HEK293 (cell line): Measurements from ENCODE around the gene CACNB4.

ENCODE experiments used
- CTCF ChIA-PET: fragments of 350-600 bp; formaldehyde crosslinking; extraction: SDS; loops from one replicate; lab custom pipeline; 2021; ENCODE audit warnings: antibody characterized with exemption; lab: Yijun Ruan, JAX
- POLR2A ChIA-PET: fragments of 300-600 bp; formaldehyde crosslinking; extraction: SDS; loops from one replicate; lab custom pipeline; 2020; ENCODE audit warnings: antibody characterized with exemption, inconsistent platforms; lab: Yijun Ruan, JAX
- H3K27ac ChIP-seq: fragments of 200-500 bp; sonication (Bioruptor generic); 2 replicates; pipeline ENCODE4 v1.5.1; 2014; ENCODE audit warnings: low read depth, low read length, control low read depth, inconsistent platforms; ENCODE audit errors: extremely low read depth
- H3K36me3 ChIP-seq, 2 experiments: fragments of 200-500 bp in 1 of 2; sonication (Bioruptor generic) in 1 of 2; 1 replicate in 1 of 2; 2 replicates in 1 of 2; pipeline ENCODE4 v1.5.1; 2014 to 2017; ENCODE audit warnings: inconsistent platforms in 2 of 2, low read length in 2 of 2; ENCODE audit not compliant: control insufficient read depth in 2 of 2, insufficient read depth in 1 of 2
- H3K4me1 ChIP-seq: fragments of 200-500 bp; sonication (Bioruptor generic); 2 replicates; pipeline ENCODE4 v1.5.1; 2014; ENCODE audit warnings: mild to moderate bottlenecking, low read length, inconsistent platforms; ENCODE audit not compliant: control insufficient read depth, insufficient read depth
- H3K4me3 ChIP-seq: 2 replicates; pipeline ENCODE4 v1.5.1; 2011; ENCODE audit warnings: low read depth, mild to moderate bottlenecking, control low read depth, low read length, moderate library complexity
- H3K9me3 ChIP-seq: fragments of 200-500 bp; sonication (Bioruptor generic); 2 replicates; pipeline ENCODE4 v1.5.1; 2014; ENCODE audit warnings: low read depth, low read length, inconsistent platforms; ENCODE audit not compliant: control insufficient read depth, insufficient read depth
- GFI1B ChIP-seq: fragments of 450-650 bp; formaldehyde crosslinking; IDR thresholded peaks from 2 replicates; pipeline ENCODE4 v1.5.1; 2016; ENCODE audit warnings: missing biosample characterization, missing genetic modification characterization
- GLI4 ChIP-seq: fragments of 450-650 bp; formaldehyde crosslinking; IDR thresholded peaks from 2 replicates; pipeline ENCODE4 v1.5.1; 2016; ENCODE audit warnings: missing biosample characterization, missing genetic modification characterization
- GLIS1 ChIP-seq: fragments of 450-650 bp; formaldehyde crosslinking; IDR thresholded peaks from 2 replicates; pipeline ENCODE4 v1.5.1; 2016; ENCODE audit warnings: missing biosample characterization, missing genetic modification characterization
- KLF7 ChIP-seq: fragments of 450-650 bp; formaldehyde crosslinking; IDR thresholded peaks from 2 replicates; pipeline ENCODE4 v1.5.1; 2016; ENCODE audit warnings: missing biosample characterization, missing genetic modification characterization, borderline replicate concordance
- REPIN1 ChIP-seq: fragments of 450-650 bp; formaldehyde crosslinking; IDR thresholded peaks from 2 replicates; pipeline ENCODE4 v1.5.1; 2017; ENCODE audit warnings: missing biosample characterization, missing genetic modification characterization, low read depth
- SCRT2 ChIP-seq: fragments of 450-650 bp; formaldehyde crosslinking; IDR thresholded peaks from 2 replicates; pipeline ENCODE4 v1.5.1; 2016; ENCODE audit warnings: missing biosample characterization, missing genetic modification characterization
- ZBTB20 ChIP-seq: fragments of 450-650 bp; formaldehyde crosslinking; IDR thresholded peaks from 2 replicates; pipeline ENCODE4 v1.5.1; 2016; ENCODE audit warnings: missing biosample characterization, missing genetic modification characterization
- ZEB2 ChIP-seq: fragments of 450-650 bp; formaldehyde crosslinking; IDR thresholded peaks from 2 replicates; pipeline ENCODE4 v1.5.1; 2016; ENCODE audit warnings: missing biosample characterization, missing genetic modification characterization
- ZNF121 ChIP-seq: fragments of 450-650 bp; formaldehyde crosslinking; IDR thresholded peaks from 2 replicates; pipeline ENCODE4 v1.5.1; 2016; ENCODE audit warnings: missing biosample characterization, missing genetic modification characterization
- ZNF184 ChIP-seq: fragments of 450-650 bp; IDR thresholded peaks from 2 replicates; pipeline ENCODE4 v1.5.1; 2018; ENCODE audit warnings: missing biosample characterization, mild to moderate bottlenecking, missing genetic modification characterization
- ZNF19 ChIP-seq: fragments of 450-650 bp; formaldehyde crosslinking; IDR thresholded peaks from 2 replicates; pipeline ENCODE4; 2016; ENCODE audit warnings: missing biosample characterization, missing genetic modification characterization, low read depth
- ZNF341 ChIP-seq: fragments of 450-650 bp; formaldehyde crosslinking; IDR thresholded peaks from 2 replicates; pipeline ENCODE4; 2016; ENCODE audit warnings: low read depth, missing biosample characterization, missing genetic modification characterization
- ZNF433 ChIP-seq: fragments of 450-650 bp; formaldehyde crosslinking; IDR thresholded peaks from 2 replicates; pipeline ENCODE4 v1.5.1; 2016; ENCODE audit warnings: missing biosample characterization, missing genetic modification characterization, low read depth
- ZNF514 ChIP-seq: fragments of 450-650 bp; formaldehyde crosslinking; IDR thresholded peaks from 2 replicates; pipeline ENCODE4 v1.5.1; 2016; ENCODE audit warnings: missing biosample characterization, missing genetic modification characterization
- ZNF549 ChIP-seq: fragments of 450-650 bp; IDR thresholded peaks from 2 replicates; pipeline ENCODE4 v1.5.1; 2018; ENCODE audit warnings: missing biosample characterization, missing genetic modification characterization, mild to moderate bottlenecking, inconsistent platforms, moderate library complexity
- ZNF623 ChIP-seq: fragments of 450-650 bp; formaldehyde crosslinking; IDR thresholded peaks from 2 replicates; pipeline ENCODE4 v1.5.1; 2016; ENCODE audit warnings: missing biosample characterization, missing genetic modification characterization
- ZNF660 ChIP-seq: fragments of 450-650 bp; IDR thresholded peaks from 2 replicates; pipeline ENCODE4 v1.5.1; 2018; ENCODE audit warnings: missing biosample characterization, mild to moderate bottlenecking, missing genetic modification characterization
- ZNF76 ChIP-seq: fragments of 450-650 bp; formaldehyde crosslinking; IDR thresholded peaks from 2 replicates; pipeline ENCODE4; 2016; ENCODE audit warnings: low read depth, missing biosample characterization, missing genetic modification characterization, borderline replicate concordance
- TF ChIP-seq, protein P1 (sequence below): fragments of 450-650 bp; formaldehyde crosslinking; IDR thresholded peaks from 2 replicates; pipeline ENCODE4 v1.5.1; 2016; ENCODE audit warnings: missing biosample characterization, missing genetic modification characterization
- TF ChIP-seq, protein P2 (sequence below): fragments of 450-650 bp; IDR thresholded peaks from 2 replicates; pipeline ENCODE4 v1.5.1; 2018; ENCODE audit warnings: missing biosample characterization, missing genetic modification characterization
- TF ChIP-seq, protein P3 (sequence below): fragments of 450-650 bp; formaldehyde crosslinking; IDR thresholded peaks from 2 replicates; pipeline ENCODE4 v1.5.0; 2017; ENCODE audit warnings: missing biosample characterization, missing genetic modification characterization, borderline replicate concordance

The CACNB4 gene

DNA sequence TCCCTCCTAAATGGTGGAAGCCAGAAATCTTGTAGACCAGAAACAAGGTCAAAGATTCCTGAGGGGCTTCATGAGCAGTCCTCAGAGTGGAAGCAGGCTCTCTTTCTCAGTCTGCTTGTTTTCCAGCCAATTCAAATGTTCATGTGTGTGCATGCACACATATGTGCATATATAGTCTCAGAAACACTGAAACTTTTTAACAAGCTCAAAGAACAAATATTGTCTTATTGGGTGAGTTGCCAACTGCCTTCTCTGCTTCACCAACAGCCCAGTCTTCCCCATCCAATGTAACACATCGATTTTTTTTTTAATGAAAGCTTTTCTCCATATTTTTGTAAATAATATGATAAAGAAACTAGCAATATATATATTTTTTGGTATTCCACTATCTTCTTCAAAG is 3.7 kb downstream of the CACNB4 start:
- H3K27ac ChIP-seq, result no peak overlapping the region
- POLR2A ChIA-PET, result interaction anchor here (1.2 kb wide), 1 partner anchor 622 kb away, joined by 5 read pairs; the partner anchor contains the start of gene PRPF40A
- CTCF ChIA-PET, result interaction anchor here (0.6 kb wide), 2 partner anchors 47 to 239 kb away, joined by 3 read pairs; no protein-coding TSS in a partner anchor

DNA sequence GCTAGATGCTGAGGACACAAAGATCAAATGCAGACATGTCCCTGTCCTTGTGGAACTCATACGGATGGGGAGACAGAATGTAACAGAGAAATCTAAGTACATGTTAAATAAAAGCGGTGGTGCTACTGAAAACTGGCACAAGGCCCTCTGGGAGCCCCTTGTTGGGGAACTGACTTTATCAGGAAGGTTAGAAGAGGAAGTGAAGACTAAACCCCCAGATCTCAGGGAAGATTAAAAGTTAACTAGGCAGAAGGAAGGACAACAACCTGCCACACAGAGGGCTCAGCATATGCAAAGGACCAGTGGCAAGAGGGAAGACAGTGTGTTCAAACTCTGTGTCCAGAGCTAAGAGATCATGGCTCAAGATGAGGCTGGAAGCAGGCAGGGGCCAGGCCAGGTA is 4.8 kb downstream of the CACNB4 start:
- H3K9me3 ChIP-seq, result no peaks in the 10 kb centered on the region
- H3K4me1 ChIP-seq, result peaks cover 7% of the 10 kb centered on the region
- H3K27ac ChIP-seq, result no peak overlapping the region
- ChIA-PET CTCF (interaction anchor here (0.6 to 0.7 kb wide), 2 partner anchors 30 to 46 kb away, joined by 3 read pairs; no protein-coding TSS in a partner anchor), POLR2A (no interaction called here)
- no peaks in the 10 kb centered on the region for H3K36me3 ChIP-seq
- H3K4me3 ChIP-seq, result no peak overlapping the region
- TF ChIP-seq ZNF514 (tag by site-specific recombination) (no peak), ZNF623 (peak; percentile 54), ZNF341 (tag by site-specific recombination) (no peak)

More for the DNA sequence above, 3.7 kb downstream of the CACNB4 start:
- Histone ChIP-seq H3K9me3 (no peaks in the 10 kb centered on the region), H3K36me3 (no peaks in the 10 kb centered on the region), H3K4me3 (no peak overlapping the region), H3K4me1 (peaks cover 7% of the 10 kb centered on the region)
- TF ChIP-seq REPIN1 (tag by site-specific recombination) (no peak), KLF7 (tag by site-specific recombination) (no peak)

DNA sequence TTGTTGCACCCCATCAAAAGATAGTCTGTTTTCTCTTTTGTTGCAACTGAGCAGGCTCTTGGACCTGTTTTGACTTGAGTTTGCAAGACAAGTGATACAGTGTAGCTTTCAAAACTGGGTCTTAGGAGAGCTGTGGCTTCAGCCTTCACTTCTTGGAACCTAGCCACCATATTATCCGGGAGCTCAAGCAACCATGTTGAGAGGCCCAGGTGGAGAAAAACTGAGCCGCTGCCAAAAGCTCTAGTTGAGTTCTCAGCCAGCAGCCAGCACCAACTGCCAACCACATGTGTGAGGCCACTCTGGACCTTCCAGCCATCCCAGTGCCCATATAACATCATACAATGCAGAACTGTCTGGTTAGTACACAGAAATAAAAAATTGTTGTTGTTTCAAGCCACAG is 5.4 kb downstream of the CACNB4 start:
- Histone ChIP-seq H3K4me3 (no peak overlapping the region), H3K36me3 (no peaks in the 10 kb centered on the region), H3K9me3 (no peaks in the 10 kb centered on the region), H3K27ac (no peak overlapping the region), H3K4me1 (peaks cover 7% of the 10 kb centered on the region)
- CTCF ChIA-PET, result interaction anchor here (0.6 to 1.1 kb wide), 3 partner anchors 20 to 45 kb away, joined by 3 to 5 read pairs (median 3); no protein-coding TSS in a partner anchor
- POLR2A ChIA-PET, result no interaction called here
- TF ChIP-seq, protein P1, sequence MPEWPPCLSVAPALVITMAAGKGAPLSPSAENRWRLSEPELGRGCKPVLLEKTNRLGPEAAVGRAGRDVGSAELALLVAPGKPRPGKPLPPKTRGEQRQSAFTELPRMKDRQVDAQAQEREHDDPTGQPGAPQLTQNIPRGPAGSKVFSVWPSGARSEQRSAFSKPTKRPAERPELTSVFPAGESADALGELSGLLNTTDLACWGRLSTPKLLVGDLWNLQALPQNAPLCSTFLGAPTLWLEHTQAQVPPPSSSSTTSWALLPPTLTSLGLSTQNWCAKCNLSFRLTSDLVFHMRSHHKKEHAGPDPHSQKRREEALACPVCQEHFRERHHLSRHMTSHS (tag by site-specific recombination), result no peak
- no peak for TF ChIP-seq GLI4 (tag by site-specific recombination)
- TF ChIP-seq SCRT2 (tag by site-specific recombination), result no peak
- TF ChIP-seq, protein P2, sequence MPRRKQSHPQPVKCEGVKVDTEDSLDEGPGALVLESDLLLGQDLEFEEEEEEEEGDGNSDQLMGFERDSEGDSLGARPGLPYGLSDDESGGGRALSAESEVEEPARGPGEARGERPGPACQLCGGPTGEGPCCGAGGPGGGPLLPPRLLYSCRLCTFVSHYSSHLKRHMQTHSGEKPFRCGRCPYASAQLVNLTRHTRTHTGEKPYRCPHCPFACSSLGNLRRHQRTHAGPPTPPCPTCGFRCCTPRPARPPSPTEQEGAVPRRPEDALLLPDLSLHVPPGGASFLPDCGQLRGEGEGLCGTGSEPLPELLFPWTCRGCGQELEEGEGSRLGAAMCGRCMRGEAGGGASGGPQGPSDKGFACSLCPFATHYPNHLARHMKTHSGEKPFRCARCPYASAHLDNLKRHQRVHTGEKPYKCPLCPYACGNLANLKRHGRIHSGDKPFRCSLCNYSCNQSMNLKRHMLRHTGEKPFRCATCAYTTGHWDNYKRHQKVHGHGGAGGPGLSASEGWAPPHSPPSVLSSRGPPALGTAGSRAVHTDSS, result no peak
- TF ChIP-seq, protein P3, sequence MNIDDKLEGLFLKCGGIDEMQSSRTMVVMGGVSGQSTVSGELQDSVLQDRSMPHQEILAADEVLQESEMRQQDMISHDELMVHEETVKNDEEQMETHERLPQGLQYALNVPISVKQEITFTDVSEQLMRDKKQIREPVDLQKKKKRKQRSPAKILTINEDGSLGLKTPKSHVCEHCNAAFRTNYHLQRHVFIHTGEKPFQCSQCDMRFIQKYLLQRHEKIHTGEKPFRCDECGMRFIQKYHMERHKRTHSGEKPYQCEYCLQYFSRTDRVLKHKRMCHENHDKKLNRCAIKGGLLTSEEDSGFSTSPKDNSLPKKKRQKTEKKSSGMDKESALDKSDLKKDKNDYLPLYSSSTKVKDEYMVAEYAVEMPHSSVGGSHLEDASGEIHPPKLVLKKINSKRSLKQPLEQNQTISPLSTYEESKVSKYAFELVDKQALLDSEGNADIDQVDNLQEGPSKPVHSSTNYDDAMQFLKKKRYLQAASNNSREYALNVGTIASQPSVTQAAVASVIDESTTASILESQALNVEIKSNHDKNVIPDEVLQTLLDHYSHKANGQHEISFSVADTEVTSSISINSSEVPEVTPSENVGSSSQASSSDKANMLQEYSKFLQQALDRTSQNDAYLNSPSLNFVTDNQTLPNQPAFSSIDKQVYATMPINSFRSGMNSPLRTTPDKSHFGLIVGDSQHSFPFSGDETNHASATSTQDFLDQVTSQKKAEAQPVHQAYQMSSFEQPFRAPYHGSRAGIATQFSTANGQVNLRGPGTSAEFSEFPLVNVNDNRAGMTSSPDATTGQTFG, result no peak
- no peak for TF ChIP-seq ZNF19 (tag by site-specific recombination)
- TF ChIP-seq ZNF660 (tag by site-specific recombination), result no peak
- no peak for TF ChIP-seq GLIS1 (tag by site-specific recombination)
- TF ChIP-seq GFI1B (tag by site-specific recombination), result no peak
- TF ChIP-seq ZBTB20 (tag by site-specific recombination), result no peak
- no peak for TF ChIP-seq ZNF433 (tag by site-specific recombination)
- no peak for TF ChIP-seq ZNF549 (tag by site-specific recombination)
- TF ChIP-seq ZEB2 (tag by site-specific recombination), result no peak
- TF ChIP-seq ZNF184 (tag by site-specific recombination), result no peak
- no peak for TF ChIP-seq ZNF76 (tag by site-specific recombination)
- no peak for TF ChIP-seq ZNF121
